Uterus (tissue), 2 donors: ENCODE measurements around the gene PEX5L.

Experiments used
- CTCF ChIP-seq, 4 experiments: fragments of 200-600 bp in 2 of 4; fragments of 450-650 bp in 2 of 4; sonication (generic) in 2 of 4; IDR thresholded peaks; one replicate each; pipeline ENCODE4 v1.5.1; 2016 to 2019; ENCODE audit warnings: antibody characterized with exemption in 4 of 4, mild to moderate bottlenecking in 2 of 4, moderate library complexity in 1 of 4
- POLR2A ChIP-seq, 2 donors: fragments of 450-650 bp; IDR thresholded peaks; one replicate each; pipeline ENCODE4 v1.6.1; 2016; ENCODE audit warnings: antibody characterized with exemption in 2 of 2, mild to moderate bottlenecking in 1 of 2, moderate library complexity in 1 of 2

GRCh38 chr3:179745079-179745478, 291.7 kb downstream of the PEX5L start:
- no peak for TF ChIP-seq CTCF (IDR thresholded peaks at IDR 0.05)
- no peak for TF ChIP-seq POLR2A (IDR thresholded peaks at IDR 0.05)
